Dendritic cell treated with granulocyte-macrophage colony-stimulating factor and Interleukin-4, amounts not matched to agents 40 ng/mL and 50 ng/mL, for 4 days (primary cell): Measurements from ENCODE around the gene MOB3A.

Source experiments
- H3K27ac Mint-ChIP-seq: one replicate; pipeline ENCODE4 v1.8.0; 2022; ENCODE audit warnings: mild to moderate bottlenecking, mixed read lengths
- H3K27me3 Mint-ChIP-seq: one replicate; pipeline ENCODE4 v1.8.0; 2022; ENCODE audit warnings: mild to moderate bottlenecking, mixed read lengths
- H3K36me3 Mint-ChIP-seq: one replicate; pipeline ENCODE4 v1.8.0; 2022; ENCODE audit warnings: low read depth, mixed read lengths
- H3K4me1 Mint-ChIP-seq: one replicate; pipeline ENCODE4 v1.8.0; 2022; ENCODE audit warnings: low read depth, mixed read lengths
- H3K4me3 Mint-ChIP-seq: one replicate; pipeline ENCODE4 v1.8.0; 2022; ENCODE audit warnings: mild to moderate bottlenecking, moderate library complexity, mixed read lengths
- H3K9me3 Mint-ChIP-seq: one replicate; pipeline ENCODE4 v1.8.0; 2022; ENCODE audit warnings: mixed read lengths
- intact Hi-C: fragments of 100-400 bp; cut with micrococcal nuclease; formaldehyde crosslinking; loops from one replicate; pipeline ENCODE4 v1.15.0; 2022

MOB3A gene

GRCh38 chr19:2076526-2076944, 19.6 kb downstream of the MOB3A start:
- intact Hi-C loops, result no loop called here
- no peaks in the 10 kb centered on the region for H3K27me3 Mint-ChIP-seq
- H3K4me1 Mint-ChIP-seq, result peaks cover 73% of the 10 kb centered on the region
- no peaks in the 10 kb centered on the region for H3K9me3 Mint-ChIP-seq
- peak overlapping the region; percentile 84 for H3K27ac Mint-ChIP-seq
- no peak overlapping the region for H3K4me3 Mint-ChIP-seq
- H3K36me3 Mint-ChIP-seq, result peaks cover 100% of the 10 kb centered on the region

DNA sequence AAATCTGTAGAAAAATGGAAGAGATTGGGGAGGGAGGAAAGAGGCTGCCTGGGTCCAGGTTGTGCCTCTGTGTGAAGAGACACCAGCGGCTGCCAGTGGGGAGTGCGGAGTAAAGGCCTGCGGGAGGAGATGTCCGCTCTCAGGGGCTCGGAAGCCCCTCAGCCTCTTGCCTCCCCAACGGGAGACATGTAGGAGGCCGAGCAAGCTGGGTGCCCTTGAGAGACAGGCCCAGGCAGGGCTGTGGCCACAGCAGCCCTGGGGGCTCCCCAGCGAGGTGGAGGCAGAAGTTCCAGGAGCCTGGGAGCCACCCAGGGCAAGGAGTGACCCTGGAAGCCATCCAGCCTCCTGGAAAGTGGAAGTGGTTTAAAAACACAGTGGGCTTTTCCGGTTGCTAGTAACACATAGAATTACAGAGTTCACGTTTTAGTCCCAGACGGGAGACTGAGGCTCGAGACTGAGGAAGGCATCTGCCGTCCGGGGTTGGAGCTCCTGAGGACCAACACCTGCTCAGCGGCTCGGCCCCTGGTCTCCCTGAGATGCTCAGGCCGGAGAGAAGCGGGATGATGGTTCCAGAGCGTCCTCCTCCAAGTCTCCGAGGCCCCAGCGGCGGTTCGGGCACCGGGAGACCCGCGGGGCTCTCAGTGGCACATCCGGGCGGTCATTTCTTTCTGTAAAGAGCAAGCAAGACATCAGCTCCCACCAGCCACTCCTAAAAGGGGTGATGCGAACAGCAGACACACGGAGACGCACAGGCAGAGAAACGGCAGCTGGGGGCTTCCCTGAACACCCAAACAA, 23.2 kb downstream of the MOB3A start:
- Mint-ChIP-seq H3K4me3 (peak overlapping the region; percentile 24), H3K9me3 (no peaks in the 10 kb centered on the region), H3K36me3 (peaks cover 80% of the 10 kb centered on the region), H3K27ac (peak overlapping the region; percentile 84), H3K4me1 (peaks cover 74% of the 10 kb centered on the region), H3K27me3 (no peaks in the 10 kb centered on the region)
- intact Hi-C loops, result no loop called here

- no peaks in the 10 kb centered on the region for H3K9me3 Mint-ChIP-seq
- no peak overlapping the region for H3K4me3 Mint-ChIP-seq
- H3K27me3 Mint-ChIP-seq, result no peaks in the 10 kb centered on the region
- peaks cover 62% of the 10 kb centered on the region for H3K36me3 Mint-ChIP-seq
- H3K4me1 Mint-ChIP-seq, result peaks cover 66% of the 10 kb centered on the region
- intact Hi-C loops, result no loop called here
- H3K27ac Mint-ChIP-seq, result peak overlapping the region; percentile 26
Measured at GRCh38 chr19:2070986-2071673, 25.0 kb downstream of the MOB3A start.

- intact Hi-C loops, result no loop called here
- Mint-ChIP-seq H3K9me3 (no peaks in the 10 kb centered on the region), H3K36me3 (peaks cover 55% of the 10 kb centered on the region), H3K27ac (peak overlapping the region; percentile 26), H3K27me3 (no peaks in the 10 kb centered on the region), H3K4me3 (no peak overlapping the region), H3K4me1 (peaks cover 59% of the 10 kb centered on the region)
Measured at GRCh38 chr19:2070436-2070827, 25.7 kb downstream of the MOB3A start.

- no peaks in the 10 kb centered on the region for H3K27me3 Mint-ChIP-seq
- no peak overlapping the region for H3K4me3 Mint-ChIP-seq
- H3K36me3 Mint-ChIP-seq, result peaks cover 6% of the 10 kb centered on the region
- intact Hi-C loops, result no loop called here
- H3K27ac Mint-ChIP-seq, result peak overlapping the region; percentile 45
- H3K4me1 Mint-ChIP-seq, result peaks cover 41% of the 10 kb centered on the region
- no peaks in the 10 kb centered on the region for H3K9me3 Mint-ChIP-seq
Measured at GRCh38 chr19:2064788-2065524, 31.2 kb downstream of the MOB3A start.

GRCh38 chr19:2064395-2064787, 31.7 kb downstream of the MOB3A start:
- H3K36me3 Mint-ChIP-seq, result peaks cover 6% of the 10 kb centered on the region
- H3K9me3 Mint-ChIP-seq, result no peaks in the 10 kb centered on the region
- H3K4me3 Mint-ChIP-seq, result no peak overlapping the region
- H3K27me3 Mint-ChIP-seq, result no peaks in the 10 kb centered on the region
- H3K4me1 Mint-ChIP-seq, result peaks cover 38% of the 10 kb centered on the region
- intact Hi-C loops, result no loop called here
- H3K27ac Mint-ChIP-seq, result peak overlapping the region; percentile 45

GRCh38 chr19:2063824-2064223, 32.3 kb downstream of the MOB3A start:
- Mint-ChIP-seq H3K36me3 (peaks cover 6% of the 10 kb centered on the region), H3K27me3 (no peaks in the 10 kb centered on the region), H3K9me3 (no peaks in the 10 kb centered on the region), H3K4me3 (no peak overlapping the region), H3K4me1 (peaks cover 38% of the 10 kb centered on the region), H3K27ac (no peak overlapping the region)
- intact Hi-C loops, result no loop called here

- no peaks in the 10 kb centered on the region for H3K27me3 Mint-ChIP-seq
- H3K9me3 Mint-ChIP-seq, result no peaks in the 10 kb centered on the region
- H3K4me1 Mint-ChIP-seq, result peaks cover 46% of the 10 kb centered on the region
- intact Hi-C loops, result no loop called here
- peak overlapping the region; percentile 91 for H3K27ac Mint-ChIP-seq
- peak overlapping the region; percentile 81 for H3K4me3 Mint-ChIP-seq
- peaks cover 6% of the 10 kb centered on the region for H3K36me3 Mint-ChIP-seq
Measured at GRCh38 chr19:2062770-2063169, 33.4 kb downstream of the MOB3A start.

DNA sequence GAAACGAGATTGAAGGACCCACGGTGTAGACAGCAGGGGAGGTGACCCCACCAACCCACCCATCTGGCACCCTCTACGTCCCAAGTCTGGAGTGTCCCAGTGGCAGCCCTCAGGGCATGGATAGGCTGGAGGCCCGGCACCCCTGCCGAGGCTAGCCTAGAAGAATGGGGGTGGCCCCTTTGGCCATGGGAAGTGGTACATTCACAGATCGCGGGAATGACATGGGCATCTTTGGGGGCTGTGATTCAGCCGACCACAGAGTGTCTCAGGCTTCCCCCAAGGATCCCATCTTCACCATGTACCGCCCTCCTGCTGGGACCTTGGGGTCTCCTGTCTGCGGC, 33.8 kb downstream of the MOB3A start:
- intact Hi-C loops, result no loop called here
- peaks cover 6% of the 10 kb centered on the region for H3K36me3 Mint-ChIP-seq
- H3K27me3 Mint-ChIP-seq, result no peaks in the 10 kb centered on the region
- peak overlapping the region; percentile 91 for H3K27ac Mint-ChIP-seq
- peaks cover 49% of the 10 kb centered on the region for H3K4me1 Mint-ChIP-seq
- H3K4me3 Mint-ChIP-seq, result peak overlapping the region; percentile 81
- H3K9me3 Mint-ChIP-seq, result no peaks in the 10 kb centered on the region

GRCh38 chr19:2061495-2062388, 34.4 kb downstream of the MOB3A start:
- Mint-ChIP-seq H3K9me3 (no peaks in the 10 kb centered on the region), H3K27me3 (no peaks in the 10 kb centered on the region), H3K27ac (peak overlapping the region; percentile 91), H3K4me3 (peak overlapping the region; percentile 81), H3K36me3 (peaks cover 6% of the 10 kb centered on the region), H3K4me1 (peaks cover 55% of the 10 kb centered on the region)
- intact Hi-C loops, result loop anchor here (1.0 kb wide), 1 partner anchor 10 kb away; the partner anchor contains the start of gene MKNK2

DNA sequence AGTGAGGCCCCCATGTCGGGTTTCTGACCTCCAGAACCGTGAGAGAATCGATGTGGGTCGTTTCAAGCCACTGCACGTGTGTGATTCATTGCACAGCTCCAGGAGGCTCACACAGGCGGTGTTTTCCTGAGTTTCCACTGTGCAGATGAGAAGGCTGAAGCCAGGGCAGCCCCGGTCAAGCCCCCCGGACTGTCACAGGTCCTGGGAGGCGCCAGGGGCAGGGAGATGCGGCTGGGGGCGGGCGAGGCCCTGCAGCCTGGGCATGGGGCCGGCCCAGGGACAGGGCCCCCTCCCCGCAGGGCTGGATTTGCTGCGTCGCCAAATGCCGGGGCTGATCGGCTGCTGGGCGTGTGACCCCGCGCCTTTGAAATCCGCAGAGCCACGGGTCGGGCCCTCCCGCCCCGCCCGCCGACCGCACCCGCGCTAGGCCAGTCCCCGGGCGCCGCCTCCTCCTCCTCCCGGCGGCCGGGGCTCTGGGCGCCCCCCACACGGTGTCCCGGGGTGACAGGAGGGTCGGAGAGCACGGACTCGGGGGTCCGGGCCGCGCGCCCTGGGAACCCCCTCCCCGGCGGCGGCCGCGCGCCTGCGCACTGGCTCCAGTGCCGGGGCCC, 35.1 kb downstream of the MOB3A start:
- Mint-ChIP-seq H3K4me3 (peak overlapping the region; percentile 81), H3K27ac (peak overlapping the region; percentile 91), H3K9me3 (no peaks in the 10 kb centered on the region), H3K36me3 (peaks cover 6% of the 10 kb centered on the region), H3K27me3 (no peaks in the 10 kb centered on the region), H3K4me1 (peaks cover 61% of the 10 kb centered on the region)
- intact Hi-C loops, result loop anchor here (1.0 kb wide), 1 partner anchor 10 kb away; the partner anchor contains the start of gene MKNK2

GRCh38 chr19:2059422-2060201, 36.5 kb downstream of the MOB3A start:
- intact Hi-C loops, result no loop called here
- H3K4me3 Mint-ChIP-seq, result peak overlapping the region; percentile 77
- peaks cover 6% of the 10 kb centered on the region for H3K36me3 Mint-ChIP-seq
- H3K9me3 Mint-ChIP-seq, result no peaks in the 10 kb centered on the region
- no peaks in the 10 kb centered on the region for H3K27me3 Mint-ChIP-seq
- H3K27ac Mint-ChIP-seq, result peak overlapping the region; percentile 91
- H3K4me1 Mint-ChIP-seq, result peaks cover 67% of the 10 kb centered on the region
